NCI-H2196 (cell line): ENCODE results near the gene IFFO2.
A peak's percentile ranks its signal among the peaks of the same experiment; 100 is the strongest.

Experiments
- DNase-seq: peaks from one replicate; lab custom pipeline; 2025; ENCODE audit not compliant: unreplicated experiment; lab: John Stamatoyannopoulos, UW

The IFFO2 gene

GRCh38 chr1:18921516-18922251, 34.8 kb downstream of the IFFO2 start:
- no peak for DNase-seq

- DNase-seq: no peak
These were observed 35.5 kb downstream of the IFFO2 start for GRCh38 chr1:18920931-18921330.

- no peak for DNase-seq
These were observed 36.5 kb downstream of the IFFO2 start for GRCh38 chr1:18919956-18920355.

- DNase-seq: no peak
These were observed 37.1 kb downstream of the IFFO2 start for GRCh38 chr1:18919197-18919905.

GRCh38 chr1:18918417-18918816, 38.1 kb downstream of the IFFO2 start:
- no peak for DNase-seq

GRCh38 chr1:18917071-18917799, 39.2 kb downstream of the IFFO2 start:
- no peak for DNase-seq

GRCh38 chr1:18915341-18915740, 41.1 kb downstream of the IFFO2 start:
- no peak for DNase-seq

- DNase-seq: peak; percentile 12
These were observed 43.2 kb downstream of the IFFO2 start for GRCh38 chr1:18913065-18913835.

- DNase-seq: no peak
These were observed 43.9 kb downstream of the IFFO2 start for GRCh38 chr1:18912550-18912949.

GRCh38 chr1:18908911-18909771, 47.3 kb downstream of the IFFO2 start:
- DNase-seq: no peak

GRCh38 chr1:18907917-18908845, 48.3 kb downstream of the IFFO2 start:
- DNase-seq: no peak

- DNase-seq: peak; percentile 30
These were observed 49.2 kb downstream of the IFFO2 start for GRCh38 chr1:18907021-18907916.

GRCh38 chr1:18903291-18903756, 53.2 kb downstream of the IFFO2 start:
- no peak for DNase-seq

- DNase-seq: peak; percentile 89
These were observed 53.8 kb downstream of the IFFO2 start, which contains the start of gene ALDH4A1 for GRCh38 chr1:18902523-18903290. Gene ALDH4A1, minus strand, starts transcription at chr1:18902555. Its CDS starts 32 bp downstream, at chr1:18902523.

GRCh38 chr1:18901952-18902522, 54.4 kb downstream of the IFFO2 start:
- no peak for DNase-seq

- no peak for DNase-seq
These were observed 55.1 kb downstream of the IFFO2 start for GRCh38 chr1:18901147-18901951.
